Stimulated activated CD8-positive, alpha-beta memory T cell treated with anti-CD3 and anti-CD28 coated beads, Interleukin-2, amount 100 ng/mL, for 1 hour (primary cell): ENCODE data around the gene CLPTM1L.
"Not testable (repeated sequence)": the region's sequence is repeated elsewhere in the genome, so short reads cannot be mapped to it uniquely, and the experiment has no call there.

Experiments used
- DNase-seq, 2 donors: peaks; one replicate each; pipeline ENCODE4 v3.0.0-alpha.2; 2020; ENCODE audit warnings: low read depth in 2 of 2

Gene CLPTM1L

GRCh38 chr5:1278216-1278615, 66.7 kb downstream of the CLPTM1L start:
- no peak for DNase-seq

GRCh38 chr5:1277781-1278180, 67.1 kb downstream of the CLPTM1L start:
- DNase-seq: no peak

GRCh38 chr5:1277331-1277730, 67.6 kb downstream of the CLPTM1L start:
- DNase-seq: no peak

- no peak for DNase-seq
Measured at GRCh38 chr5:1276930-1277329, 68.0 kb downstream of the CLPTM1L start.

- DNase-seq: not testable (repeated sequence)
Measured at GRCh38 chr5:1275397-1276391, 69.2 kb downstream of the CLPTM1L start.

- no peak for DNase-seq
Measured at GRCh38 chr5:1274471-1274870, 70.4 kb downstream of the CLPTM1L start.

GRCh38 chr5:1273745-1274144, 71.2 kb downstream of the CLPTM1L start:
- DNase-seq: no peak

- DNase-seq: no peak
Measured at GRCh38 chr5:1272201-1272600, 72.7 kb downstream of the CLPTM1L start.

- no peak for DNase-seq
Measured at GRCh38 chr5:1270933-1271914, 73.7 kb downstream of the CLPTM1L start.

GRCh38 chr5:1270426-1270825, 74.5 kb downstream of the CLPTM1L start:
- no peak for DNase-seq

- DNase-seq: peak; percentile 5 to 28
Measured at GRCh38 chr5:1268666-1269065, 76.2 kb downstream of the CLPTM1L start.

- DNase-seq: no peak
Measured at GRCh38 chr5:1268056-1268455, 76.8 kb downstream of the CLPTM1L start.
